Right lobe of liver (tissue), 4 donors: ENCODE data around the gene HOXD11.

Source experiments
- CTCF ChIP-seq, 4 donors: fragments of 200-600 bp in 3 of 4; fragments of 450-650 bp in 1 of 4; IDR thresholded peaks; one replicate each; pipeline versions ENCODE4 v1.5.1 to v1.8.0; 2016 to 2022; ENCODE audit warnings: antibody characterized with exemption in 4 of 4, mild to moderate bottlenecking in 2 of 4
- POLR2A ChIP-seq: fragments of 450-650 bp; IDR thresholded peaks from one replicate; pipeline ENCODE4 v1.6.1; 2017; ENCODE audit warnings: antibody characterized with exemption, mild to moderate bottlenecking
- donor health status: DM: no; HTN: no; CAD: no.
- donor health status: DM: no; HTN: no; CAD: no.
- donor health status: DM: no; HTN: yes; CAD: no.

GRCh38 chr2:176099159-176099727 is 7.8 kb upstream of the HOXD11 start:
- TF ChIP-seq CTCF (IDR thresholded peaks at IDR 0.05) (no peak), POLR2A (no peak)
